GM21786 (cell line): Measurements from ENCODE around the gene RUBCN.
A peak's percentile ranks its signal among the peaks of the same experiment; 100 is the strongest.
"Not testable (repeated sequence)": the region's sequence is repeated elsewhere in the genome, so short reads cannot be mapped to it uniquely, and the experiment has no call there.

Experiments used
- ATAC-seq: cut with Tn5 transposase; IDR thresholded peaks from one replicate; pipeline ENCODE4 v1.9.1; 2021; ENCODE audit not compliant: unreplicated experiment

RUBCN gene

GRCh38 chr3:197690754-197691153 is 46.0 kb downstream of the RUBCN start:
- no peak for ATAC-seq

- no peak for ATAC-seq
Measured at GRCh38 chr3:197687570-197687969, 49.1 kb downstream of the RUBCN start.

- ATAC-seq: no peak
Measured at GRCh38 chr3:197686899-197687298, 49.8 kb downstream of the RUBCN start.

- no peak for ATAC-seq
Measured at GRCh38 chr3:197685546-197685945, 51.2 kb downstream of the RUBCN start.

- no peak for ATAC-seq
Measured at GRCh38 chr3:197683191-197683590, 53.5 kb downstream of the RUBCN start.

GRCh38 chr3:197682713-197683112 is 54.0 kb downstream of the RUBCN start:
- no peak for ATAC-seq

GRCh38 chr3:197680955-197681521 is 55.7 kb downstream of the RUBCN start:
- no peak for ATAC-seq

GRCh38 chr3:197675951-197676350 is 60.8 kb downstream of the RUBCN start:
- ATAC-seq: no peak

GRCh38 chr3:197675563-197675860 is 61.2 kb downstream of the RUBCN start:
- ATAC-seq: no peak

- no peak for ATAC-seq
Measured at GRCh38 chr3:197674741-197675562, 61.8 kb downstream of the RUBCN start.

GRCh38 chr3:197673170-197673569 is 63.5 kb downstream of the RUBCN start:
- ATAC-seq: no peak

GRCh38 chr3:197670361-197670760 is 66.3 kb downstream of the RUBCN start:
- no peak for ATAC-seq

- ATAC-seq: no peak
Measured at GRCh38 chr3:197667968-197668367, 68.7 kb downstream of the RUBCN start.

GRCh38 chr3:197667293-197667692 is 69.4 kb downstream of the RUBCN start:
- ATAC-seq: not testable (repeated sequence)

- not testable (repeated sequence) for ATAC-seq
Measured at GRCh38 chr3:197666221-197666842, 70.4 kb downstream of the RUBCN start.

- ATAC-seq: not testable (repeated sequence)
Measured at GRCh38 chr3:197665549-197665948, 71.2 kb downstream of the RUBCN start.

- peak; percentile 87 for ATAC-seq
Measured at GRCh38 chr3:197665142-197665491, 71.6 kb downstream of the RUBCN start.

- peak; percentile 41 for ATAC-seq
Measured at GRCh38 chr3:197664414-197665141, 72.1 kb downstream of the RUBCN start.

GRCh38 chr3:197663367-197664140 is 73.2 kb downstream of the RUBCN start:
- not testable (repeated sequence) for ATAC-seq

- ATAC-seq: not testable (repeated sequence)
Measured at GRCh38 chr3:197662352-197662751, 74.4 kb downstream of the RUBCN start.

GRCh38 chr3:197661874-197662273 is 74.8 kb downstream of the RUBCN start:
- not testable (repeated sequence) for ATAC-seq
